GM19463 (cell line): ENCODE measurements around the gene GCG.

Experiments used
- ATAC-seq: cut with Tn5 transposase; IDR thresholded peaks from one replicate; pipeline ENCODE4 v1.9.1; 2021; ENCODE audit warnings: mild to moderate bottlenecking, moderate library complexity; ENCODE audit not compliant: unreplicated experiment

The GCG gene

GRCh38 chr2:162152147-162152546 is at the start of gene GCG:
GCG (minus strand) TSS chr2:162152247; CDS start chr2:162149178, 3,069 bp downstream.
- ATAC-seq: no peak

DNA sequence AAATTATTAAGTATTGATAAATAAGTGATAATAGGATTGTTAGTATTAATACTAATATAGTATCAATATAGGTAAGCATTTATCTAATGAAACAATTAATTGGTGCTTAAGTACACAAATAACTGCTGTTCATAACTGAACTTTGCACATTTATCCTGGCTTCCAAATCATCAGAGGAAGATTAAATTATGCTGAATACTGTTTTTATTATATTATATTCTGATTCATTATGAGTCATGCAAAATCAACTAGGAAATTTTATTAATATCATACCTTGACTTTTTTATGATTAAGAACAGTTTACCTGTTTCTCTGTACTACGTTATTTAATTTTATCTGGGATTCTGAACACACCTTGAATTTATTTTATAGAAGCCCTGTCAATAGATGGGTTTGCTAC is 48.6 kb upstream of the GCG start:
- no peak for ATAC-seq

DNA sequence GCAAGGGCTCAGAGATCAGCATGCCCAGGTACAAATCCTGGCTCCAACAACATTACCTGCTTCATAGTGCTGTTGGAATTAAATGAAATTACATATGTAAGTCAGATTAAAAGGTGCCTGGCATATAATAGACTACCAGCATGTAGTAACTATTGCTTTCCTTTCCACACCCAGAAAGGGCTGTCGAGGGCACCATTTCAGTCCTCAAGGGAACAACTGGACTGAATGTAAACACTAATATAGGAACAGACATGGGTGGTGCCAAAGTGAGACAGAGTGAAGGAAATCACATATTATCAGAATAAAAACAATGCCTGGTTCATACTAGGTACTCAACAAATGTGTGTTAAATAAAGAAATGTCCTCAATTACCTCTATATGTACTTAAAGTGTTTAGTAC is 47.9 kb upstream of the GCG start:
- no peak for ATAC-seq

DNA sequence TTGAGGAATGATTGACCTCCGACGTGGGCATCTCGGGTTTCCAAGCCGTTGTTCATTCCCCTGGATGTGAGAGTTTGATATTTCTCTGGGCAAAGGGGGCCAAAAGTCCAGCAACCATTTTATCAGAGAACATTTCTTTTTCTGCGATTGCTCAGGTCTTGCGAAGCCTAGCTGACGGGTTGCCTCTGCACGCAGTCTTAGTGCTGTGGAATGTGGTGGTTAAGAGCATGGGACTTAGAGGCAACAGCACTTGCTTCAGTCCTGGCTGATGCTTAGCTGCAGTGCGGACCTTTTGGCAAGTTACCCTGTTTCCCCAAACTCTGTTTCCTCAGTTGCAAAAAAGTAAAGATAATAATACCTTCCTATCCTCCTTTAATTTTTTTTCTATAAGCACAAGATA is 46.2 kb upstream of the GCG start:
- ATAC-seq: no peak

DNA sequence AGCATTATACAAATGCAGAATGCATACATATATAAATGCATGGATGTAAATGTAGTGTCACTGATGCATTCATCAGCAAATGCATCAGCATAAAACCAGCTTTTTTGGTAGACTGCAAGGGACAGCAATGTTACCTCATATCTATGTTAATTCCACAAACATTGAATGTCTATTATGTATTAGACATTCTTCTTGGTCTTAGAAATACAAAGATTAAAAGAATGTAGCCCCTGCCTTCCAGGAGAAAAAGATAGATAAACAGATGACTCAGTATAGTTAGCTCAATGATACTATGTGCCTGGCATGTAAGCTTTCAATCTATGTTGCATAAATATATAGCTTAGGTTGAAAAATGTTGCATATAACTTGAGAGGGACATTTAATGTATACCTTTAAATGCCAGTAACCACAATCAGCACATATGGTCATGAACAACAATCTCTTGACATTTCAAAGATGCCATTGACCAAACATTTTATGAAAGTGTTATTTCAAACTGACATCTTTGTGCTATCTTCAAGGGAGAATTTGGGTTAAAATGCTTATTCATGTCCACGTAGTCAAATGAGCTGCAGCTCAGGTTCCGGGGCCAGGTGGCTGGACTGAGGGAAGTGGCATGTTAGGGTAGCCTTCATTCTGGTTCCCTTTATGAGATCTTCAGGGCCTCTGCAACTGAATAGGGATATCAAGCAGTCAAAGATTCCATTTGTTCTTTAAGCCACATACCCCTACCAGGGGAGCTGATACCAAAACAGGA is 45.2 kb upstream of the GCG start:
- no peak for ATAC-seq

DNA sequence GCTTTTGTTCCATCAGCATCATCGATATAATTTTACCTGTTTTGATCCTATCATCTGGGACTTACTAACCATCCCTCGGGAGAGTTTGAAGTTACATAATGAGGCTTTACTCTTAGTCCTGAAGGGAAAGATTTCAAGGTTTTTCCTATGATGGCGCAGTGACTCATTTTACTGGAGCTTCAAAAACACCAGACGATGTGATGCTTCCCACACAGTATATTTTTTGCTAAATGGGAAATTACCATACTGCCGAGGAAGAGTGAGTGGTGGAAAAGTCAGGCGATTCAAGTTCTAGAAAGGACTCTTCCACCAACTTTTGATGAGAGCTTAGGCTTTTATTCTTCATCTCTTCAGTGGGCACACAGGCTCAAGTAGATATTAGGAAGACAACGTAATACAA is 44.6 kb upstream of the GCG start:
- ATAC-seq: no peak

GRCh38 chr2:162188451-162188850 is 36.4 kb upstream of the GCG start:
- no peak for ATAC-seq

DNA sequence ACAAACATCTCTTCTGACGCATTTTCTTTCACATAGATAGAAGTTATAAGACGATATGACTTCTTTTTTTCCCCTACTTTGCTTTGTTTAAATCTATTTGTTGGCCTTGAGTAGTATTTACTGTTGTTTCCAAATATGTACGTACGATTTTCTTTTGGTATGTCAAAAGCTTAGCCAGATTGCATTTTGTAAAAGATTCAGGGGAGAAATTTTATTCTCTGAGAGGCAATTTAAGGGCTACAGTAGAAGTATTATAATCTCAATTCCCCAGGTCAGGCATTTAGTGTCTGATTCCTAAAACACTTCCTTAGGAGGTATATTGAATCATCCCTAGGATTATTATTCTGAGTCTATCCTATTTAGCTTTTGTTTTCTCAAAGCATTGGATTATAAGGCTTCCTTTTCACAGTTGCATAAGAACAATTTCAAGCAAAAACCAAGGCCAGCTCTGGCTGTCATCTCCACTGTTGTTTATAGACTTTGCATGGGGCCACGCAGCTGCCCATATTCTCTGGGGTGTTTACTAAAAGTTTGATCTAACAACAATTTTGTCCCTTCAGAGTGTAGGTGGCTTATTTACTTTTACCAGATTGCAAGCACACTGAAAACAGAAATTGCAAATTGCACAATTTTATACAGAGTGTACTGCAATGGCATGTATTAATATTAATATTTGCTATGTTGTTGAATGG is 33.6 kb upstream of the GCG start:
- no peak for ATAC-seq

- no peak for ATAC-seq
Observed at GRCh38 chr2:162184821-162185450, 32.9 kb upstream of the GCG start.

DNA sequence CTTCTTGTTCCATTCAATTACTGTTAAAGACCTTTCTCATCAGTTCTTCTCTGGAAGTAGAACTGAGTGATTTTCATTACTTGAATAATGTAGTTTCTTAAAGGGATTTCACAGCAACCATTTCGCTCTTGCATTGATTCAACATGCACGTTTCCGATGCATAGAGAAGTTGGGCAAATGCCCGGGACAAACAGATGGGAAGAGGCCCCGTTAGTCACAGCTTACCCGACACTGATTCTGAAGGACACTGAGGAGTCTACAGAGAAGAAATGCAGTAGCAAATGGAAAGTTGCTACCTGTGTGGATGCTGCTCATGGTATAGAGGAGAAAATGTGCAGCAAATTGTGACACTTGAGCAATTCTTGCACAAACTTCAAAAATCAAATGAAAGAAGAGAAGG is 32.3 kb upstream of the GCG start:
- ATAC-seq: no peak

- ATAC-seq: no peak
Observed at GRCh38 chr2:162182395-162182794, 30.3 kb upstream of the GCG start.

DNA sequence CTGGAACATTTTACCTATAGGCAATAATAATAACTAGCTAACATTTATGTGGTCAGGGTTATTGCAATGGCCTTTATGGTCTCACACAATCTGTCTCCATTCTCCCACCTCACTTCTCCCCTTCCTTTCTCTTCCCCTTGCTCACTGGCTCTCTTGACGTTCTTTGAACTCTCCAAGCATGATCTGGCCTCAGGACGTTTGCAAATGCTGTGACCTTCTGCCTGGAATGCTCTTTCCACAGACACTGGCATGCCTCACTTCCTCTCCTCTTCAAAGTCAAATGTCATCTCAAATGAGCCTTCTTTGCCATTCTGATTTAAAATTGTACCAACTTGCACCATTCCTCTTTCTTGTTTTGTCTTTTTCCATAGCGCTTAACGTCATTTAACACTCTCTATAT is 25.3 kb upstream of the GCG start:
- ATAC-seq: no peak

- no peak for ATAC-seq
Observed at GRCh38 chr2:162175714-162176113, 23.7 kb upstream of the GCG start.

DNA sequence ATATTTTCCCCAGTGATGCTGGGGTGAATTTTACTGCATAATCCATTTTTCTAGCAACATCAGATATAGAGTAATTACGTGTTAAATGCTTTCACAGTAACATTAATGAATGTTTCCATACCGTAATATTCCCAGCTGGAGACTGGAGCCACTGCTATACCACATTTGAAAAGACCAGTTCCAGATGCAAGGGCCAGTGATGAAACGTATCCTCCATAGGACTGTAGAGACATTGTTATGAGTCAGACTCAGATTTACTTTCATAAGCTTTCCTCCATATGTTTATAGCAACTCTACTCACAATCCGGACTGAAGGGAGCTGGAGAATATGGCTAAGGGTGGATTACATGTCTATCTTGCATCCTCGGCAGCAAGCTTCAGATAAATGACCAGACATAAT is 22.7 kb upstream of the GCG start:
- ATAC-seq: no peak

DNA sequence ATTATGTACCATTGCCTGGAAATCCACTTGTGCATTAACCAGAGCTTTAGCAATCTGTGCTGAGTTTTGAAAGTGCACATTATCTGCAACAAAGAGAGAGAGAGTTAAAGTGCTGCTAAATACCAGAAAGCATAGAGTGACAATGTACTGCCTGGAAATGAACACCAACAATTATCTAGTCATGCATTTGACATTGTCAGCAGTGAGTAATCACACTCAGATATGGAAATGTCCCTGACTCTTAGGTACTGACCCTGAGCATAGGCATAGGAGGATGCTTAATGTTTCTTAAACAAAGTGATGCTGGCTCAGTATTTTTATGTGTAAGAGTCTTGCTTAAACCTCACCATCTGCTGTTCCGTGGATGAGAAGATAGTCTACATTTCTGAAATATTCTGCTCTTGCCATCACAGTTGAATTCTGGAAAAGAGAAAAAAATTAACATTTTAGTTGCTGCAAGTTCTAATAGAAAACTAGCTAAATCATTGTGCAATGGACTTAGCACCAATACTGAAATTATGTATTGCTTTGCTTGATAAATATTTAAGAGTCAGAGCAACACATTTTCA is 20.8 kb upstream of the GCG start:
- no peak for ATAC-seq

DNA sequence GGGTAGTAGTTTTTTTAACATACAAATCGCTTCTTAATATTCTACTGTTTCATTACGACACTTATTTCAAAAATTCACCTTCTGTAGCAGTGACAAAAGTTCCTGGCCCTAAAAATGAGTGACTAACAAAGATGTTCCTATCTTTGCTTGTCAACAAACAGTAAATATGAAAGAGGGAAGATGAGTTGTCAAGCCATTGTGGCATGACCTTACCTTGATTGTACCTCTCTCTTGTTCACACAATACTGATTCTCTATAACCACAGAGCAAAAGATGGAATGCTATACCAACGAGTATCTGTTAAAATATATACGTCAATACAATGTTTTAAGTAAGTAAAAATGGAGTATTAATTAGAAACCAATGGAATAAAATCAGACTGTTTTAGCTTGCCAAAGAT is 14.7 kb upstream of the GCG start:
- ATAC-seq: no peak

- no peak for ATAC-seq
Observed at GRCh38 chr2:162166174-162166573, 14.1 kb upstream of the GCG start.

DNA sequence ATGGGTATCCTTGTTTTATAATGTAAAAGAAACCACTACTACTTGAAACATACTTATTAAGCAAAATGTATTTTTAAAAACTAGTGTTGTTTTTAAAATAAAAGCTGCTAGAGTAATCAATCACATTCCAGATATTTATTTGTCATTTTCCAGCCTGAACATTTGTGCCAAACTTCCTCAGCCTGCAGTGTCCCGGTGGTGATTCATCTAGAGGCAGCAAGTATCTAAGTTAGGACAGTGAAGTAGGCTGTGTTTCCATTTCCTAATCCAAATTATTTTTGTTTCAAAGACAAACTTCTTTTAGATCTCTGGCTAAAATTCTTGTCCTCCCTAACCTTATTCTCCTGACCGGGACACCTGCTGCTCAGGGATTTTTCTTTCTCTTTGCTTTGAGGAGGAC is 12.8 kb upstream of the GCG start:
- no peak for ATAC-seq

- no peak for ATAC-seq
Observed at GRCh38 chr2:162159446-162159845, 7.4 kb upstream of the GCG start.

- no peak for ATAC-seq
Observed at GRCh38 chr2:162156149-162156548, 4.1 kb upstream of the GCG start.

DNA sequence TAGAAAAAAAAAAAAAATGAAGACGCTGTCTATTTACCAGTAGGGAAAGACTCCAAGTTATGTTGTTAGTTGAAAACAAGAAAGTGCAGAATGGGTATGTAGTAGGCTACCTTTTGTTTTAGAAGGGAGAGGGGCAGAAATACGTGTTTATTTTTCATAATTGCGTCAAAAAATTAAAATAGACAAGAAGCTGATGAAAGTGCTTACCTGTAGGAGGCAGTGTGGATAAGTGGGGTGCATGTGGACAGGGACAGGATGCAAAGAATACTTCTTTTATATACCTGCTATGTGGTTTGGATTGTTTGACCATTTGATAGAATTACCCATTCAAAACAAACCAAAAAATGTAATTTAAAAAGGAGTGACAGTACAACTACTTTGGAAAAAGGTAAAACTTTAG is 3.0 kb upstream of the GCG start:
- ATAC-seq: no peak
